Activated B cell treated with CpG ODN at 0.5 μM for 24 hours (primary cell): ENCODE measurements around the gene EDN1. TPM values are rescaled to one million over a fixed set of nuclear protein-coding genes. Genes with fewer than 3 reads are reported as not detected.

Experiments used
- ATAC-seq: fragments of 200-7000 bp; cut with Tn5 transposase; one replicate; pipeline ENCODE4 v1.10.0; 2021; ENCODE audit warnings: low read depth, mild to moderate bottlenecking, moderate library complexity
- CTCF ChIA-PET: fragments of 350-600 bp; sonication (Branson Sonifier 250); formaldehyde crosslinking; loops from one replicate; lab custom pipeline; 2021; ENCODE audit warnings: antibody characterized with exemption; lab: Charles Lee
- POLR2A ChIA-PET: fragments of 350-600 bp; sonication (Branson Sonifier 250); formaldehyde crosslinking; loops from one replicate; lab custom pipeline; 2021; ENCODE audit warnings: antibody characterized with exemption; lab: Charles Lee
- DNase-seq: peaks from one replicate; pipeline ENCODE4 v3.0.0; 2022
- H3K27ac Mint-ChIP-seq: one replicate; pipeline ENCODE4 v1.8.0; 2020; ENCODE audit warnings: mixed read lengths
- H3K27me3 Mint-ChIP-seq: one replicate; pipeline ENCODE4 v1.8.0; 2021; ENCODE audit warnings: mixed read lengths
- H3K36me3 Mint-ChIP-seq: one replicate; pipeline ENCODE4 v1.8.0; 2021; ENCODE audit warnings: low read depth, mixed read lengths
- H3K4me1 Mint-ChIP-seq: one replicate; pipeline ENCODE4 v1.8.0; 2021; ENCODE audit warnings: mixed read lengths
- H3K4me3 Mint-ChIP-seq: one replicate; pipeline ENCODE4 v1.8.0; 2020; ENCODE audit warnings: mild to moderate bottlenecking, mixed read lengths
- H3K9me3 Mint-ChIP-seq: one replicate; pipeline ENCODE4 v1.8.0; 2020; ENCODE audit warnings: mixed read lengths
- intact Hi-C: fragments of 100-400 bp; cut with micrococcal nuclease; formaldehyde crosslinking; loops from one replicate; pipeline ENCODE4 v1.15.1; 2024
- total RNA-seq: library from RNA; stranded (reverse); gene quantifications from 2 replicates; pipeline ENCODE4 v1.2.3, GENCODE V29; 2022
- TF ChIP-seq, protein P1 (sequence below): fragments of 200-600 bp; IDR thresholded peaks from one replicate; pipeline ENCODE4 v1.8.0; 2022; ENCODE audit warnings: antibody characterized with exemption, mild to moderate bottlenecking

The EDN1 gene
- total RNA-seq, 1 donor from 2014 or later: 0.91 TPM

DNA sequence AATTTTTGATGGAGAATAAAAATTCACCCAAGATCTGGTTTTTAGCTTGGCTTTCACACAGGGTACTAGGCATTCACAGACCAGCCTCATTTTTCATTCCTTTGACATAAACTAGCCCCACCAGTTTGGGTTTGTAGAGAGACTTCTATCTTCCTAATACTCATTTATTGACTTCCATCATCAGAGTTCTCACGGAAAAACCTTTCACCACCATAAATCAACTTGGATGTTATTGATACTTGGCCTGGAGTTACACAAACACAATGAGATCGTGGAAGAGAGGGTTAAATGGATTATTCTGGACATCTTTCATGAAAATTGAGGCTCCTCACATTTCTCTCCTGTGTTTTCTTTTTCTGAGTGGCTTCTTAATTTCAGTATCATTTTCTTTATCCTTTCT is 26.8 kb upstream of the EDN1 start:
- ATAC-seq (no peak), DNase-seq (no peak)
- TF ChIP-seq, protein P1, sequence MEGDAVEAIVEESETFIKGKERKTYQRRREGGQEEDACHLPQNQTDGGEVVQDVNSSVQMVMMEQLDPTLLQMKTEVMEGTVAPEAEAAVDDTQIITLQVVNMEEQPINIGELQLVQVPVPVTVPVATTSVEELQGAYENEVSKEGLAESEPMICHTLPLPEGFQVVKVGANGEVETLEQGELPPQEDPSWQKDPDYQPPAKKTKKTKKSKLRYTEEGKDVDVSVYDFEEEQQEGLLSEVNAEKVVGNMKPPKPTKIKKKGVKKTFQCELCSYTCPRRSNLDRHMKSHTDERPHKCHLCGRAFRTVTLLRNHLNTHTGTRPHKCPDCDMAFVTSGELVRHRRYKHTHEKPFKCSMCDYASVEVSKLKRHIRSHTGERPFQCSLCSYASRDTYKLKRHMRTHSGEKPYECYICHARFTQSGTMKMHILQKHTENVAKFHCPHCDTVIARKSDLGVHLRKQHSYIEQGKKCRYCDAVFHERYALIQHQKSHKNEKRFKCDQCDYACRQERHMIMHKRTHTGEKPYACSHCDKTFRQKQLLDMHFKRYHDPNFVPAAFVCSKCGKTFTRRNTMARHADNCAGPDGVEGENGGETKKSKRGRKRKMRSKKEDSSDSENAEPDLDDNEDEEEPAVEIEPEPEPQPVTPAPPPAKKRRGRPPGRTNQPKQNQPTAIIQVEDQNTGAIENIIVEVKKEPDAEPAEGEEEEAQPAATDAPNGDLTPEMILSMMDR: no peak
- CTCF ChIA-PET: no interaction called here
- Mint-ChIP-seq H3K27ac (no peak overlapping the region), H3K27me3 (peaks cover 9% of the 10 kb centered on the region), H3K9me3 (no peaks in the 10 kb centered on the region), H3K36me3 (no peaks in the 10 kb centered on the region), H3K4me3 (no peak overlapping the region), H3K4me1 (no peaks in the 10 kb centered on the region)
- intact Hi-C loops: no loop called here
- POLR2A ChIA-PET: no interaction called here

DNA sequence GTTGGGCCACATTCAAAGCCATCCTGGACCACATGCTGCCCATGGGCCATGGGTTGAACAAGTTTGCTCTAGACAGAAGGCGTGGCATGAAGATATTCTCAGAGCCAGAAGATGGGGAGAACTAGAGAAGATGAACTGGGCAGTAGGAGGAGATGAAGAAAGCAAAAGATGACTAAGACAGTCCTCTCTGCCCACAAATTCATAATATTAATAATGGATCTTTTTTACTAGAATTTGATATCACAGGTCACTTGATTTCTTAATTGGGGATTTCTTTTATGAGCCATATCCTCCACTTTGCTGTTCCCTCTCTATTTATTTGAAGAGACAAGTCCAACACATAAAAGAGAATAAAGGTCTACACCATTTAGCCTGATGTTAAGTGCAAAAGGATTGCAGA is 25.5 kb upstream of the EDN1 start:
- POLR2A ChIA-PET: no interaction called here
- CTCF ChIA-PET: no interaction called here
- H3K9me3 Mint-ChIP-seq: no peaks in the 10 kb centered on the region
- no peaks in the 10 kb centered on the region for H3K4me1 Mint-ChIP-seq
- no peak overlapping the region for H3K4me3 Mint-ChIP-seq
- peaks cover 9% of the 10 kb centered on the region for H3K27me3 Mint-ChIP-seq
- TF ChIP-seq, protein P1: no peak
- intact Hi-C loops: no loop called here
- H3K36me3 Mint-ChIP-seq: no peaks in the 10 kb centered on the region
- ATAC-seq: no peak
- no peak overlapping the region for H3K27ac Mint-ChIP-seq
- no peak for DNase-seq

DNA sequence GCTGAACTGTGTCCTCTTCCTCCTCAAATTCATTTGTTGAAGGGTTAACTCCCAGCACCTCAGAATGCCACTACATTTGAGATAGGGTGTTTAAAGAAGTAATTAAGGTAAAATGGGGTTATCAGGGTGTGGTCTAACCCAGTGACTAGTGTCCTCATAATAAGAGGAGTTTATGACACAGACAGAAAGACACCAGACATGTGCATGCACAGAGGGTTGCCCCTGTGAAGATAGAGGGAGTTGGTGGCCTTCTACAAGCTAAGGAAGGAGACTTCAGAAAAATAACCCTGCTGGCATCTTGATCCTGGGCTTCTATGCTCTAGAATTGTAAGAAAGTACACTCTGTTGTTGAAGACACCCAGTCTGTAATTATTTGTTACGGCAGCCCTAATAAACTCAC is 24.9 kb upstream of the EDN1 start:
- H3K27ac Mint-ChIP-seq: no peak overlapping the region
- ATAC-seq (no peak), DNase-seq (no peak)
- CTCF ChIA-PET: no interaction called here
- no peaks in the 10 kb centered on the region for H3K36me3 Mint-ChIP-seq
- H3K4me3 Mint-ChIP-seq: no peak overlapping the region
- intact Hi-C loops: no loop called here
- TF ChIP-seq, protein P1: no peak
- H3K9me3 Mint-ChIP-seq: no peaks in the 10 kb centered on the region
- POLR2A ChIA-PET: no interaction called here
- peaks cover 9% of the 10 kb centered on the region for H3K27me3 Mint-ChIP-seq
- H3K4me1 Mint-ChIP-seq: no peaks in the 10 kb centered on the region

DNA sequence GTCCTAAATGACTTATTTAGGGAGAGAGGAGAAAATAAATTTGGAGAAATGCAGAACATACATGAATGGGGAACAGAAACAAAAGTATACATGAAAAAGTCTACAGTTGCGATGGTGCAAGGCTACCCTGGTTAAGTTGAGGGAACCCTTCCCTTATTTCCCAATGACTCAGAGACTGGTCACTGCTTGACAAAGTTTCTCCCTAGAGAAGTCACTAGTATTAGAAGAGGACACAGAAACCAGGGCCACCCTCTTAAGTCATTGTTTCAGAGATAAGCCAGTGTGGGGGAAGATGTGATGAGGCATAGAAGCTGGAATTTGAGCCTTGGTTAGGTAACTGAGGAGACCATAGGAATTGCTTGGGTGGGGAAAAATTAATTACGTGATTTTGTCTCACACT is 24.4 kb upstream of the EDN1 start:
- H3K4me3 Mint-ChIP-seq: no peak overlapping the region
- H3K4me1 Mint-ChIP-seq: no peaks in the 10 kb centered on the region
- ATAC-seq (no peak), DNase-seq (no peak)
- no peaks in the 10 kb centered on the region for H3K9me3 Mint-ChIP-seq
- CTCF ChIA-PET: interaction anchor here (0.6 kb wide), 1 partner anchor 29 kb away, joined by 3 read pairs; no protein-coding TSS in a partner anchor
- TF ChIP-seq, protein P1: no peak
- peaks cover 9% of the 10 kb centered on the region for H3K27me3 Mint-ChIP-seq
- POLR2A ChIA-PET: no interaction called here
- intact Hi-C loops: no loop called here
- H3K36me3 Mint-ChIP-seq: no peaks in the 10 kb centered on the region
- no peak overlapping the region for H3K27ac Mint-ChIP-seq

DNA sequence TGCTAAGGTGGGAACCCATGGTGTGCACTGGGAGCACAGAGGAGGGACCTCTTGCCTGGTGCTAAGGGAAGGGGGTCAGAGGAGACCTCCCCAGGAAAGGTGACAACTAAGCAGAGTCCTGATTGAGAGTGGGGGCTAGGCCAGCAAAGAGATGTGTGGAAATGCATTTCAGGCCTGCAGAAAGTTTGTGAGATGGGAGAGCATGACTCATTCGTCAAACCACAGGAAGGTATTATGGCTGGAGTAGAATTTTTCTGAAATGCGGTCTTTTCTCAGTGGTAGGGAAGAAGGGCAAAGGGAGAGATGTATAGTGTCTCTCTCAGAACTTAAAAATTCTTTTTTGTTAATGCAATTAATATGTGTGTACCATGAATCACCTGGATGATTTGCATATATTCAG is 23.6 kb upstream of the EDN1 start:
- Mint-ChIP-seq H3K27ac (no peak overlapping the region), H3K36me3 (peaks cover 1% of the 10 kb centered on the region), H3K9me3 (peaks cover 2% of the 10 kb centered on the region), H3K4me1 (no peaks in the 10 kb centered on the region), H3K27me3 (peaks cover 6% of the 10 kb centered on the region), H3K4me3 (no peak overlapping the region)
- ATAC-seq (no peak), DNase-seq (no peak)
- CTCF ChIA-PET: interaction anchor here (0.6 kb wide), 1 partner anchor 30 kb away, joined by 3 read pairs; no protein-coding TSS in a partner anchor
- TF ChIP-seq, protein P1: no peak
- intact Hi-C loops: no loop called here
- POLR2A ChIA-PET: no interaction called here
